HCT116 (cell line): ENCODE measurements around the gene OLFML2A.

Source experiments
- EGR1 ChIP-seq: IDR thresholded peaks from 2 replicates; pipeline ENCODE4 v1.6.1; 2012; ENCODE audit warnings: low read depth
- ELF1 ChIP-seq: IDR thresholded peaks from 2 replicates; pipeline ENCODE4 v1.6.1; 2012; ENCODE audit warnings: low read depth, borderline replicate concordance
- EZH2 ChIP-seq: fragments of 200-600 bp; sonication (generic); IDR thresholded peaks from 2 replicates; pipeline ENCODE4 v1.6.1; 2017; ENCODE audit warnings: antibody characterized with exemption, mixed run types
- JUND ChIP-seq: IDR thresholded peaks from 2 replicates; pipeline ENCODE4 v1.6.1; 2012
- POLR2A ChIP-seq: IDR thresholded peaks from 2 replicates; pipeline ENCODE4 v1.7.0; 2011; ENCODE audit warnings: borderline replicate concordance; ENCODE audit not compliant: insufficient read depth, insufficient read length; ENCODE audit errors: extremely low read depth
- POLR2AphosphoS5 ChIP-seq: IDR thresholded peaks from 2 replicates; pipeline ENCODE4 v1.6.1; 2011; ENCODE audit warnings: mild to moderate bottlenecking, low read depth, low read length, moderate library complexity
- RAD21 ChIP-seq: IDR thresholded peaks from 2 replicates; pipeline ENCODE4 v1.6.1; 2012; ENCODE audit warnings: low read depth, mild to moderate bottlenecking
- REST ChIP-seq: IDR thresholded peaks from 2 replicates; pipeline ENCODE4 v1.6.1; 2012; ENCODE audit warnings: low read depth
- SP1 ChIP-seq: IDR thresholded peaks from 2 replicates; pipeline ENCODE4 v1.6.1; 2012; ENCODE audit warnings: low read depth
- YY1 ChIP-seq: IDR thresholded peaks from 2 replicates; pipeline ENCODE4 v1.6.1; 2011; ENCODE audit warnings: low read length, low read depth, moderate library complexity, mild to moderate bottlenecking; ENCODE audit not compliant: insufficient replicate concordance; ENCODE audit errors: extremely low read depth
- ZNF274 ChIP-seq: fragments of 200-500 bp; sonication (Bioruptor generic); IDR thresholded peaks from 2 replicates; pipeline ENCODE4 v1.6.1; 2014; ENCODE audit warnings: mild to moderate bottlenecking, low read depth, low read length, inconsistent platforms
- TF ChIP-seq, protein P1 (sequence below), 3 experiments: fragments of 200-600 bp in 1 of 3; sonication (generic) in 1 of 3; IDR thresholded peaks in 2 of 3; conservative IDR thresholded peaks in 1 of 3; 2 replicates each; pipeline ENCODE4 v1.5.1; 2012 to 2017; ENCODE audit warnings: low read depth in 2 of 3, low read length in 2 of 3, antibody characterized with exemption in 1 of 3, borderline replicate concordance in 1 of 3, control low read depth in 1 of 3, mild to moderate bottlenecking in 1 of 3, mixed read lengths in 1 of 3, mixed run types in 1 of 3, moderate library complexity in 1 of 3; ENCODE audit not compliant: insufficient read depth in 1 of 3

GRCh38 chr9:124800306-124801259 is 23.6 kb downstream of the OLFML2A start:
- TF ChIP-seq RAD21 (no peak), SP1 (no peak), POLR2A (no peak), ZNF274 (no peak), REST (no peak), EZH2 (no peak), EGR1 (no peak), YY1 (no peak), JUND (no peak), POLR2AphosphoS5 (no peak), ELF1 (no peak)
- TF ChIP-seq, protein P1, sequence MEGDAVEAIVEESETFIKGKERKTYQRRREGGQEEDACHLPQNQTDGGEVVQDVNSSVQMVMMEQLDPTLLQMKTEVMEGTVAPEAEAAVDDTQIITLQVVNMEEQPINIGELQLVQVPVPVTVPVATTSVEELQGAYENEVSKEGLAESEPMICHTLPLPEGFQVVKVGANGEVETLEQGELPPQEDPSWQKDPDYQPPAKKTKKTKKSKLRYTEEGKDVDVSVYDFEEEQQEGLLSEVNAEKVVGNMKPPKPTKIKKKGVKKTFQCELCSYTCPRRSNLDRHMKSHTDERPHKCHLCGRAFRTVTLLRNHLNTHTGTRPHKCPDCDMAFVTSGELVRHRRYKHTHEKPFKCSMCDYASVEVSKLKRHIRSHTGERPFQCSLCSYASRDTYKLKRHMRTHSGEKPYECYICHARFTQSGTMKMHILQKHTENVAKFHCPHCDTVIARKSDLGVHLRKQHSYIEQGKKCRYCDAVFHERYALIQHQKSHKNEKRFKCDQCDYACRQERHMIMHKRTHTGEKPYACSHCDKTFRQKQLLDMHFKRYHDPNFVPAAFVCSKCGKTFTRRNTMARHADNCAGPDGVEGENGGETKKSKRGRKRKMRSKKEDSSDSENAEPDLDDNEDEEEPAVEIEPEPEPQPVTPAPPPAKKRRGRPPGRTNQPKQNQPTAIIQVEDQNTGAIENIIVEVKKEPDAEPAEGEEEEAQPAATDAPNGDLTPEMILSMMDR (IDR thresholded peaks at IDR 0.05 in 2 of 3, conservative IDR thresholded peaks at IDR 0.05 in 1 of 3; ENCODE audit: borderline replicate concordance in 1 of 3, insufficient read depth in 1 of 3, low read depth in 2 of 3, low read length in 2 of 3) = no peak
